Limb (tissue), 2 donors: ENCODE results near the gene POU2AF2.

Source experiments
- DNase-seq, 2 donors: peaks; one replicate each; pipeline ENCODE4 v3.0.0-alpha.2; 2016; ENCODE audit errors: extremely low spot score in 2 of 2

The POU2AF2 gene

GRCh38 chr11:111330234-111330893, 84.8 kb downstream of the POU2AF2 start:
- no peak for DNase-seq

- no peak for DNase-seq
Measured at GRCh38 chr11:111331711-111332479, 86.4 kb downstream of the POU2AF2 start.

- no peak for DNase-seq
Measured at GRCh38 chr11:111334532-111335502, 89.3 kb downstream of the POU2AF2 start.

- DNase-seq: no peak
Measured at GRCh38 chr11:111335549-111335948, 90.0 kb downstream of the POU2AF2 start.
